ENCODE measurements around the gene PECR.
A peak's percentile ranks its signal among the peaks of the same experiment; 100 is the strongest.

Gene PECR

DNA sequence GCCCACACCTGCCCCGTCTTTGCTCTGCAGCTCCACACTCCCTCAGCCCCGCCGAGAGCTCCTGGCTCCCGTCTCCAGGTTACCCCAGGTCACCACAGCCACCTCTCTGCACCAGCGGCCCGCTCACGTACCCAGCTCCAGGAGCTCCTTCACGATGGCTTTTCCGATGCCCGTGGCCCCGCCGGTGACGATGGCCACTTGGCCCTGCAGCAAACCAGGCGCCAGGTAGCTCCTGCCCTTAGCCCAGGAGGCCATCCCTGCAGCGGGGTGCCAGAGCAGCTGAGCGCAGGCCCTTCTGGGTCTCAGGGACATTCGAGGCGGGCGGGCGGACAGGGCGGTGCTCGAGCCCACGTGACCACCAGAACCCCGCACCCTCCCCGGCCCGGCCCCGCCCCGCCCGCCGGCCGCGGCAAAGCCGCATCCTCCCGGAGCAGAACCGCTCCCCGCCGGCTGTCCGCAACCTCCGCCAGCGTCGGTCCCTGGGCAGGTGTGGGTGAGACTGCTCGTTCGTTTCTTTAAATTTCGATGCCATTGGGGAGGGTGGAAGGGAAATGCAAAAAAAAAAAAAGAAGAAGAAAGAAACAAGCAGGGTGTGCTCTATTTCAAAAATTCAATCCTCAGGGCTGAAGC lies at the start of gene PECR, which contains the start of gene TMEM169:
TSS of gene PECR (minus strand) at position 323 of the 630 bp plus-strand sequence. CDS start at position 255, 68 bp downstream.
TSS of gene TMEM169 (plus strand) at position 433 of the 630 bp plus-strand sequence. CDS start 14,045 bp downstream, outside the sequence.
- peak; percentile 81 for DNase-seq
- peak; percentile 92 for ATAC-seq

- no peak for ATAC-seq
- DNase-seq, result no peak
These were observed 48.9 kb upstream of the PECR start for GRCh38 chr2:216130346-216130971.

- DNase-seq, result no peak
- ATAC-seq, result no peak
These were observed 45.3 kb upstream of the PECR start for GRCh38 chr2:216126943-216127342.

DNA sequence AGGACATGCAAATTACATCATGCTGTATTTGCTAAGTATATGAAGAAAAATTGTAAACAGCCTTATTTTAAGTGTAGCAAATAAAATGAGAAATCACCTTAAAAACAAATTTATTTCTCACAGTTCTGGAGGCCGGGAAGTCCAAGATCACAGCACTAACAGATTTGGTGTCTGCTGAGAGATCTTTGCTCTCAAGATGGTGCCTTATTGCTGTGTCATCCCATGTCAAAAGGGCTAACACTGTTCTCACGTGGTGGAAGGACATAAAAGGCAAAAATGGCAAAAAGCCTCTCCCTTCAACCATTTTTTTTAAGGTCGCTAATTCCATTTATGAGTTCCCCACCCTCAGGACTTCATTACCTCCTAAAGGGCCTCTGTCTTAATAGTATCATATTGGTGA lies 39.6 kb upstream of the PECR start:
- no peak for ATAC-seq

GRCh38 chr2:216119986-216120385 lies 38.4 kb upstream of the PECR start:
- peak; percentile 91 for ATAC-seq
- no peak for DNase-seq

More for the DNA sequence above, 39.6 kb upstream of the PECR start:
- DNase-seq, result no peak

DNA sequence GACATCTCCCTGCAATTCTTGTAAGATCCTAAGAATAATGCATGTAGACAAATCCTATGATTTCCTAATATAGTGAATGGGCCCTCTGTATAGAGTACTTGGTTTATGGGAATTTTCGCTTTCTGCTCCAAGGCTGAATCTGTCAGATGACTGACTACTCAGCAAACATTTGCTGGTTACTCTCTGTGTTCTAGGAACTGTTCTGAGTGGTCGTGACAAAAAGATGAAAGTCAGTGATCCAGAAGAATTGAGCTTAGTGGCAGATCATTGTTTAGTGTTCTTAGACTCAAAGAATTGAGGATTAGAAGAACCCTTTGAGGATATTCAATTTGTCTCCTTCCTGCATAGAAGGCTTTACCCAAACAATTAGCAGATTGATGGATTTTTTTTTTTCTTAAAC lies 37.5 kb upstream of the PECR start:
- no peak for ATAC-seq

DNA sequence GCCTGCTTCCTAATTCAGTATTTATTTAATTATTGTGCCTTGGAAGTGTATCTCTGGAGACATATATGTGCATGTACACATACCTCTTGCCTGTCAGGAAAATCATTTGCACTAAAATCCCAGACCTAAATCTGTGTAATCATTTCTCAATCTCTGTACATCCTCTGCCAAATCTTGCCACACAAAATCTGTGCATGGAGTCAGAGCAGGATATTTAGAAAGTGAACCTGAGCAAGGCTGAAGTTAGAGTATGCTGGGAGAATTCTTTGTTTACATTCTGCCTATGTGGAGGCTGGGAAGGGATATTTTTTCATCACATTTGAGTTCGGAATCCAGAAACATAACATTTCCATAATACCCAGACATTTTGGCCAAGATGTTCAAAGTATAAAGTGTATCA lies 36.9 kb upstream of the PECR start:
- no peak for DNase-seq
- no peak for ATAC-seq

More for the DNA sequence above, 37.5 kb upstream of the PECR start:
- no peak for DNase-seq

DNA sequence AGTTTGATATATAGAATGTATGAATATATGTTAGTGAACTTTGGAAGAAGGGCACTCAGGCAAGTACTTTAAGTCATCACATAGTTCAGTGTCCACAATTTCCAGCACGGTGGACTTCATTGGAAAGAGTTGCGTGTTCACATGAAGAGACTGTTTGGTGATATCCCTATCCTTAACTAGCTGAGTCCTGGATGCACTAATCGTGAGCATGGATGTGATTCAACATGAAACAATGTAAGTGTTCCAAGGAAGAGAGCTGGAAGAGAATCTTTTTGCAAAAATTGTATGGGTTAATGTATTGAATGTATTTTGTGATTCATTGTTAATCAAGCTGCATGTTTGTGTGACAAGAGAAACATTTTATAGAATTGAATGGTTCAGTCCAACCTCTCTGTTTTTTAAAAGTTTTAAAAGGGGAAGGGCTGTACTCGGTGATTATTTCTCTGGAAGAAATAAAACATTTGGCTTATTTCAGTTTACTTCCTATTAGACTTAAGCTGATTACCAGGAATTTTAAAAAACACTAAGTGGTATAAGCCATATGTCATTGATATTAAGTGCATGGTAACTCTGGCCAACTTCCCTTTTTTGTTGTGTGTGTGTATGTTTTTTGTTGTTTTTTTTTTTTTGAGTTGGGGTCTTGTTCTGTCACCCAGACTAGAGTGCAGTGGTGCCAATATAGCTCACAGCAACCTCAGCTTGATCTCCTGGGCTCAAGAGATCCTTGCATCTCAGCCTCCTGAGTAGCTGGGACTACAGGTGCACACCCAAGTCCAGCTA lies 36.1 kb upstream of the PECR start:
- DNase-seq (no peak), ATAC-seq (no peak)

DNA sequence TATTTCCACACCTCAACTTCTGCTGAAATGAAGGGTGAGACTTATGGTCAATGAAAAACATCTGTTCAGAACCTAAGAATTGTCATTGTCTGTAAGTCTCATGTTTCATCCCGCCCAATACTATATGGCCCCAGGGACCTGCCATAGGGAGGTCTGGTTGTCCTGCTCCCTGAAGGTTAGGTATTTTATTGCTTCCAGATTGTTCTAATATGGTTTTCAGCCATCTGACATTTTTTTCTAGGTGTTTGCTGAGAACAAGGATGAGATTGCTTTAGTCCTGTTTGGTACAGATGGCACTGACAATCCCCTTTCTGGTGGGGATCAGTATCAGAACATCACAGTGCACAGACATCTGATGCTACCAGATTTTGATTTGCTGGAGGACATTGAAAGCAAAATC lies 34.8 kb upstream of the PECR start:
- ATAC-seq (no peak), DNase-seq (no peak)

- ATAC-seq (peak; percentile 86), DNase-seq (peak; percentile 98)
These were observed 33.3 kb upstream of the PECR start for GRCh38 chr2:216114714-216115531.

DNA sequence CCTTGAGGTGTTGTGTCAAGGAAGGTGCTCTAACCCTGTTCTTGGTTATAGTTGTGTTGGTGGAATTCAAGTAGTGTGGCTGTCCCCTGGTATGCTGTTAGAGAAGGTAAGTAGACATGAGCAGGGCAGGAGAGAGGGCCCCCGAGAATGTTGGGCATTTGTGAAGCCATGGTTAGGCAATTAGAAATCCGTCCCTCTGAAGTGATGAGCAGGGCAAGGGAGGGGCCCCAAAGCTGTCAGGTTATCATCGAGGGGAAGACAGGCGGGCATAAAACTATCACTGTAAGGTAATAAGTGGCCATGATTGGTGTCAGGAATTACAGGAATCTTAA lies 32.7 kb upstream of the PECR start:
- peak; percentile 10 for ATAC-seq
- no peak for DNase-seq

GRCh38 chr2:216113572-216113971 lies 32.0 kb upstream of the PECR start:
- DNase-seq (peak; percentile 24), ATAC-seq (peak; percentile 5)

GRCh38 chr2:216112926-216113325 lies 31.3 kb upstream of the PECR start:
- ATAC-seq, result no peak
- no peak for DNase-seq

GRCh38 chr2:216111122-216111521 lies 29.5 kb upstream of the PECR start:
- no peak for ATAC-seq
- no peak for DNase-seq

DNA sequence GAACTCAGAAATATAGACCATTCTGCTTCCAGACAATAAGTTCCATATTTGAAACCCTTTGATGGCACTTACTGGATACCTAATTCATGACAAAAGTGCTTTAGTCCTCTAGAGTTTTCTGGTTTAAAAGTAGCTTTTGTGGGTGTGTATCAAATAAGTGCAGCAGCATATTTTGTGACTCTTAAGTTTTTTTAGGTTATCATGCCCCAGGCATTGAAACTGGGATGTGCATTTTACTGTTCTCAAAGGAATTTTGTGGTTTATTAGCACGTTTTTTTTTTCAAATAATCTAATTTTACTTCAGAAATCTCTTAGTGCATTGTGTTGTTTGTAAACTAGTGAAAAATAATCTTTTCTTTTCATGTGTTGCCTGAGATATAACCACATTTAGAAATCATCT lies 29.0 kb upstream of the PECR start:
- DNase-seq (no peak), ATAC-seq (no peak)

- no peak for DNase-seq
These were observed 28.5 kb upstream of the PECR start for GRCh38 chr2:216109962-216110614.

GRCh38 chr2:216108967-216109921 lies 27.6 kb upstream of the PECR start, which contains the start of gene XRCC5:
Gene XRCC5 (plus strand): TSS chr2:216109348. CDS start chr2:216109437, 89 bp downstream.
- peak; percentile 99 for DNase-seq
- peak; percentile 84 for ATAC-seq

More at GRCh38 chr2:216109962-216110614, 28.5 kb upstream of the PECR start:
- ATAC-seq, result no peak

DNA sequence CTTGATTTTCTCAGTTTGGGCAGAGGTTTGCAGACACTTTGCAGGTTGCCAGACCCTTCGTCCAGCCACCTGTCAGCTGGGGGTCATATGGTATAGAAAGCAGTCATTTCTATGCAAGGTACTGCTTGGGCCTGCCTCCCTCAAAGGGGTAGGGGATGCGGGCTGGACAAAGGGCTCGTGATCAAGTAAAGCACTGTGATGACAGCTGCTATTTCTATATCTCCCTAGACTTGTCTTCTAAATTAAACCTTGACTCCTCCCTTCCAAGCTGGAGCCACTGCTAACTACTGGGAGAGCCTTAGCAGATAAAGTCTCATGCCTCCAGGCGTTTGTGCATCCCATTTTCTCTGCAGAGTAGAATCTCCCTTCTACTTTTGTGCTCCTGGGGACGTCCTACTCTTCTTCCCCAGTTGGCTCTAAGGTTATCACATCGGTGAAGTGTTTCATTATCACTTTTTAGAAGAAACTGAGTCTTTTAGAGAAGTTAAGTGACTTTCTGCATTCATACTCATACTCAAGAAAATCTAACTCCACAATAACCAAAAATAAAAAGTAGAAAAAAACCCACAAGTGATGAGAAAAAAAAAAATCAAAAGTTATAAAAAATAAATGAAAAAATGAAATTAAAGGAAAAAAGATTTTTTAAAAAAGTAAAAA lies 26.8 kb upstream of the PECR start:
- DNase-seq, result peak; percentile 19
- ATAC-seq, result no peak

DNA sequence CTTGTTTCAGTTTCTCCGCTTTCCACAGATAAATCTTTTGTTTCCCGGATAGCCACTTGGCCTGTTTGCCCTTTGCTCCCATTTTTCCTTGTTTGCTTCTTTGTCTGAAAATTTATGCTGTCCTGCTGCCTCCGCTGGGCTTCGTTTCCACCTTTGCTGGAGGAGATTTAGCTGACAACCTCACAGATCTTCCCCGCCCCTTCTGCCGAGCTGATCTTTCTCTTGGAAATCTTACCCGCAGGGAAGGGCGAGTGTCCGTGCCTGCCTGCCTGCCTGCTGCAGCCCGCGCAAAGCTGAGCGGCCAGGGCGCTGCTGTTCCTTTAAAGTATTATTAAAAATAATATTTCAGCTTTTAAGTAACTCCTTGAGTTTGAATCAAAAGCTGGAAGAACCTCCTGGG lies 26.2 kb upstream of the PECR start:
- ATAC-seq (no peak), DNase-seq (no peak)

DNA sequence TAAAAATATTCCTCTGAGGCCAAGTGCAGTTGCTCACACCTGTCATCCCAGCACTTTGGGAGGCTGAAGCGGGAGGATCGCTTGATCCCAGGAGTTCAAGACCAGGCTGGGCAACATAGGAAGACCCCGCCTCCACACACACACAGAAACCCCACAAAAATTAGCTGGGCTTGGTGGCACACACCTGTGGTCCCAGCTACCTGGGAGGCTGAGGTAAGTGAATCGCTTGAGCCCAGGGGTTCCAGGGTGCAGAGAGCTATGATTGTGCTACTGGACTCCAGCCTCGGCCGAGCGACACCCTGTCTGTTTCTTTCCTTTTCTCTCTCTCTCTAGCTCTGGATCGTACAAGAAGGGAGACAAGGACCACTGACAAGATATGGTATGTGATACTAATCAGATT lies 25.7 kb upstream of the PECR start:
- DNase-seq, result no peak
- no peak for ATAC-seq

All from stimulated activated naive CD8-positive, alpha-beta T cell treated with anti-CD3 and anti-CD28 coated beads, Interleukin-15, Interleukin-2, amounts not matched to agents 100 U/mL and 50 U/mL, for 24 hours (primary cell).